HCT116 (cell line): ENCODE data around the gene ASGR2. TPM values are rescaled to one million over a fixed set of nuclear protein-coding genes. Genes with fewer than 3 reads are reported as not detected.

Source experiments
- ATAC-seq: fragments of 200-7000 bp; cut with Tn5 transposase; 2 replicates; pipeline ENCODE4 v1.9.1; 2020; ENCODE audit warnings: mild to moderate bottlenecking, moderate library complexity
- BruUV-seq: library from RNA; stranded (reverse); fragments of 400-500 nt; replicated peaks from 2 replicates; lab custom pipeline; 2021; lab: Mats Ljungman, UMichigan
- CTCF ChIA-PET: fragments of 300-600 bp; sonication (Branson Sonifier 250); formaldehyde crosslinking; loops from one replicate; lab custom pipeline; 2021; ENCODE audit warnings: antibody characterized with exemption; lab: Charles Lee
- POLR2A ChIA-PET: fragments of 300-600, 350-600 bp; sonication (Branson Sonifier 250); formaldehyde crosslinking; loops from one replicate; lab custom pipeline; 2021; ENCODE audit warnings: antibody characterized with exemption; lab: Charles Lee
- RAD21 ChIA-PET, 2 experiments: fragments of 300-600 bp; sonication (Branson Sonifier 250); formaldehyde crosslinking; loops; one replicate each; lab custom pipeline; 2023; ENCODE audit warnings: low total read pairs in 2 of 2; ENCODE audit not compliant: uncharacterized antibody in 2 of 2, unreplicated experiment in 2 of 2, low non-redundant PET in 1 of 2; lab: Charles Lee
- DNase-seq: peaks from one replicate; pipeline ENCODE4 v3.0.0-alpha.2; 2010; ENCODE audit warnings: low read depth, low spot score
- H2AFZ ChIP-seq: fragments of 200-600 bp; shearing (Covaris generic), sonication (generic); 2 replicates; pipeline ENCODE4 v1.6.1; 2017; ENCODE audit warnings: low read depth, mixed run types, mixed read lengths, antibody characterized with exemption, low read length; ENCODE audit not compliant: poor library complexity, severe bottlenecking
- H3K27ac ChIP-seq: 2 replicates; pipeline ENCODE4 v1.5.1; 2012; ENCODE audit warnings: low read depth, low read length
- H3K27me3 ChIP-seq: fragments of 200-600 bp; sonication (generic); 2 replicates; pipeline ENCODE4 v1.6.1; 2016; ENCODE audit warnings: mixed run types, low read length, mixed read lengths; ENCODE audit not compliant: insufficient read depth
- H3K36me3 ChIP-seq, 2 experiments: fragments of 200-500 bp in 1 of 2; fragments of 200-600 bp in 1 of 2; sonication (Bioruptor generic) in 1 of 2; sonication (generic) in 1 of 2; 2 replicates each; pipeline versions ENCODE4 v1.5.1 to v1.6.1; 2014 to 2016; ENCODE audit warnings: low read length in 2 of 2, inconsistent platforms in 1 of 2, mixed read lengths in 1 of 2, mixed run types in 1 of 2; ENCODE audit not compliant: insufficient read depth in 2 of 2, control insufficient read depth in 1 of 2
- H3K4me1 ChIP-seq, 2 experiments: fragments of 200-600 bp in 1 of 2; sonication (generic) in 1 of 2; 2 replicates each; pipeline versions ENCODE4 v1.5.1 to v1.6.1; 2012 to 2017; ENCODE audit warnings: low read length in 2 of 2, inconsistent platforms in 1 of 2, mild to moderate bottlenecking in 1 of 2, mixed read lengths in 1 of 2, mixed run types in 1 of 2, moderate library complexity in 1 of 2; ENCODE audit not compliant: insufficient read depth in 2 of 2, control insufficient read depth in 1 of 2
- H3K4me2 ChIP-seq: fragments of 200-600 bp; sonication (generic); 2 replicates; pipeline ENCODE4 v1.6.1; 2017; ENCODE audit warnings: mixed run types, low read length, mixed read lengths
- H3K4me3 ChIP-seq, 2 experiments: fragments of 200-600 bp in 1 of 2; sonication (generic) in 1 of 2; replicated peaks in 1 of 2; 2 replicates each; pipeline ENCODE4 v1.5.1; 2011 to 2016; ENCODE audit warnings: low read length in 2 of 2, control low read depth in 1 of 2, low read depth in 1 of 2, mild to moderate bottlenecking in 1 of 2, mixed read lengths in 1 of 2, mixed run types in 1 of 2
- H3K79me2 ChIP-seq: fragments of 200-600 bp; sonication (generic); 2 replicates; pipeline ENCODE4 v1.6.1; 2017; ENCODE audit warnings: mild to moderate bottlenecking, mixed run types, low read length, moderate library complexity, mixed read lengths; ENCODE audit not compliant: insufficient read depth
- H3K9ac ChIP-seq: fragments of 200-600 bp; sonication (generic); 2 replicates; pipeline ENCODE4 v1.6.1; 2016; ENCODE audit warnings: low read length, mixed read lengths
- H3K9me2 ChIP-seq: fragments of 200-600 bp; sonication (generic), shearing (Covaris generic); 2 replicates; pipeline ENCODE4 v1.6.1; 2017; ENCODE audit warnings: mixed run types, mild to moderate bottlenecking, moderate library complexity; ENCODE audit not compliant: insufficient read depth
- H3K9me3 ChIP-seq, 2 experiments: fragments of 200-500 bp in 1 of 2; fragments of 200-600 bp in 1 of 2; sonication (Bioruptor generic) in 1 of 2; sonication (generic) in 1 of 2; 2 replicates each; pipeline ENCODE4 v1.6.1; 2014 to 2017; ENCODE audit warnings: low read length in 2 of 2, mixed read lengths in 2 of 2, inconsistent platforms in 1 of 2, low read depth in 1 of 2, mild to moderate bottlenecking in 1 of 2, mixed run types in 1 of 2, moderate library complexity in 1 of 2; ENCODE audit not compliant: control insufficient read depth in 1 of 2, insufficient read depth in 1 of 2
- H4K20me1 ChIP-seq: fragments of 200-600 bp; sonication (generic), shearing (Covaris generic); 2 replicates; pipeline ENCODE4 v1.6.1; 2017; ENCODE audit warnings: mixed run types, mild to moderate bottlenecking, moderate library complexity; ENCODE audit not compliant: insufficient read depth
- ATF3 ChIP-seq: IDR thresholded peaks from 2 replicates; pipeline ENCODE4 v1.6.1; 2012
- CBX3 ChIP-seq: IDR thresholded peaks from 2 replicates; pipeline ENCODE4 v1.6.1; 2012; ENCODE audit warnings: low read depth
- CEBPB ChIP-seq: IDR thresholded peaks from 2 replicates; pipeline ENCODE4 v1.6.1; 2012; ENCODE audit warnings: low read depth
- EGR1 ChIP-seq: IDR thresholded peaks from 2 replicates; pipeline ENCODE4 v1.6.1; 2012; ENCODE audit warnings: low read depth
- EZH2phosphoT487 ChIP-seq: fragments of 200-600 bp; IDR thresholded peaks from 2 replicates; pipeline ENCODE4 v1.6.1; 2018; ENCODE audit warnings: antibody characterized with exemption, borderline replicate concordance
- FOSL1 ChIP-seq: IDR thresholded peaks from 2 replicates; pipeline ENCODE4 v1.6.1; 2012; ENCODE audit warnings: low read depth
- JUND ChIP-seq: IDR thresholded peaks from 2 replicates; pipeline ENCODE4 v1.6.1; 2012
- POLR2AphosphoS5 ChIP-seq: IDR thresholded peaks from 2 replicates; pipeline ENCODE4 v1.6.1; 2011; ENCODE audit warnings: mild to moderate bottlenecking, low read depth, low read length, moderate library complexity
- RAD21 ChIP-seq: IDR thresholded peaks from 2 replicates; pipeline ENCODE4 v1.6.1; 2012; ENCODE audit warnings: low read depth, mild to moderate bottlenecking
- REST ChIP-seq: IDR thresholded peaks from 2 replicates; pipeline ENCODE4 v1.6.1; 2012; ENCODE audit warnings: low read depth
- SIN3A ChIP-seq: IDR thresholded peaks from 2 replicates; pipeline ENCODE4 v1.6.1; 2012; ENCODE audit warnings: low read depth
- SP1 ChIP-seq: IDR thresholded peaks from 2 replicates; pipeline ENCODE4 v1.6.1; 2012; ENCODE audit warnings: low read depth
- SRF ChIP-seq: IDR thresholded peaks from 2 replicates; pipeline ENCODE4 v1.6.1; 2012; ENCODE audit warnings: low read depth
- YY1 ChIP-seq: IDR thresholded peaks from 2 replicates; pipeline ENCODE4 v1.6.1; 2011; ENCODE audit warnings: low read length, low read depth, moderate library complexity, mild to moderate bottlenecking; ENCODE audit not compliant: insufficient replicate concordance; ENCODE audit errors: extremely low read depth
- ZFX ChIP-seq: fragments of 450-650 bp; IDR thresholded peaks from 2 replicates; pipeline ENCODE4 v1.6.1; 2017
- ZNF274 ChIP-seq: fragments of 200-500 bp; sonication (Bioruptor generic); IDR thresholded peaks from 2 replicates; pipeline ENCODE4 v1.6.1; 2014; ENCODE audit warnings: mild to moderate bottlenecking, low read depth, low read length, inconsistent platforms
- intact Hi-C: fragments of 100-400 bp; cut with micrococcal nuclease; formaldehyde crosslinking; loops from 2 replicates; pipeline ENCODE4 v1.10.0; 2022
- total RNA-seq: library from RNA; stranded (reverse); gene quantifications from one replicate; pipeline ENCODE4 v1.2.1, GENCODE V29; 2021; ENCODE audit not compliant: unreplicated experiment
- TF ChIP-seq, protein P1 (sequence below): IDR thresholded peaks from 2 replicates; pipeline ENCODE4 v1.6.1; 2012
- TF ChIP-seq, protein P2 (sequence below), 3 experiments: fragments of 200-600 bp in 1 of 3; sonication (generic) in 1 of 3; IDR thresholded peaks in 2 of 3; conservative IDR thresholded peaks in 1 of 3; 2 replicates each; pipeline ENCODE4 v1.5.1; 2012 to 2017; ENCODE audit warnings: low read depth in 2 of 3, low read length in 2 of 3, antibody characterized with exemption in 1 of 3, borderline replicate concordance in 1 of 3, control low read depth in 1 of 3, mild to moderate bottlenecking in 1 of 3, mixed read lengths in 1 of 3, mixed run types in 1 of 3, moderate library complexity in 1 of 3; ENCODE audit not compliant: insufficient read depth in 1 of 3

Gene ASGR2
- total RNA-seq, 1 experiment from 2014 or later: 0.32 TPM

- TF ChIP-seq CEBPB: no peak
These were observed 50.4 kb downstream of the ASGR2 start (continued) for GRCh38 chr17:7064261-7064660.

DNA sequence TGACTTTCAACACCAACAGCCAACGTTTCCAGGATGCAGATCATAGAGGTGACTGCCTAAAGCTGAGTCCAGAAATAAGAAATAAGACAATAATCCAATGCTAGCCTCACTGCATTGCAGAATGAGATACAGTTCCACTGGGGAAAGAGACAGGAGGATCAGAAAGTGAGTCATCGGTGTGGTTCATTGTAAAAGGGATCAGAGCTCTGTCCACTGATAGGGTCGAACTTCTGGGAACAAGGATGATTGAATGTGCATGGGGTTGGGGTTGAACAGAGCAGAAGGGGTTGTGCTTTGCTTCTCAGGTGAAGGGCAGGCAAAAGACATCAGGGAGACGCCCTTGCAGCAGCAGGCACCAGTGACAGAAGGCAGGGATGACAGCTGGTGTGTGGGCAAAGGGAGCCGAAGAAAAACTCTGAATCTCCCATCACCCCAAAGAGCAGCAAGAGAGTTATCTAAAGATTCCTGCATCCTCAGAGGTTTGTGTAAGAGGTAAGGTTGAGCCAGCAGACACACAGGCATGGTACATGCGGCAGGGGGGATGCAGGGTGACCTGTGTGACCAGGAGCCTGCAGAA is 51.0 kb downstream of the ASGR2 start:
- POLR2A ChIA-PET: no interaction called here
- intact Hi-C loops: no loop called here
- Histone ChIP-seq H3K4me3 (no peak overlapping the region), H3K4me2 (no peak overlapping the region; the same call in 1 of the 2 replicates), H3K27ac (no peak overlapping the region), H3K79me2 (no peaks in the 10 kb centered on the region), H3K9me2 (no peaks in the 10 kb centered on the region), H3K36me3 (no peaks in the 10 kb centered on the region), H3K9ac (no peak overlapping the region), H2AFZ (no peak overlapping the region), H3K4me1 (peaks cover 16 to 32% of the 10 kb centered on the region in 2 experiments), H4K20me1 (no peaks in the 10 kb centered on the region), H3K9me3 (no peaks in the 10 kb centered on the region), H3K27me3 (peaks cover 4% of the 10 kb centered on the region; the same call in 1 of the 2 replicates)
- RAD21 ChIA-PET: no interaction called here
- DNase-seq (no peak), ATAC-seq (no peak)
- TF ChIP-seq RAD21 (no peak), CBX3 (no peak), SP1 (no peak), JUND (no peak), SIN3A (no peak), ZFX (no peak), EZH2phosphoT487 (no peak), EGR1 (no peak), FOSL1 (no peak), ZNF274 (no peak), SRF (no peak), ATF3 (no peak), CEBPB (no peak), REST (no peak), YY1 (no peak), POLR2AphosphoS5 (no peak)
- TF ChIP-seq, protein P1, sequence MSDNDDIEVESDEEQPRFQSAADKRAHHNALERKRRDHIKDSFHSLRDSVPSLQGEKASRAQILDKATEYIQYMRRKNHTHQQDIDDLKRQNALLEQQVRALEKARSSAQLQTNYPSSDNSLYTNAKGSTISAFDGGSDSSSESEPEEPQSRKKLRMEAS: no peak
- TF ChIP-seq, protein P2, sequence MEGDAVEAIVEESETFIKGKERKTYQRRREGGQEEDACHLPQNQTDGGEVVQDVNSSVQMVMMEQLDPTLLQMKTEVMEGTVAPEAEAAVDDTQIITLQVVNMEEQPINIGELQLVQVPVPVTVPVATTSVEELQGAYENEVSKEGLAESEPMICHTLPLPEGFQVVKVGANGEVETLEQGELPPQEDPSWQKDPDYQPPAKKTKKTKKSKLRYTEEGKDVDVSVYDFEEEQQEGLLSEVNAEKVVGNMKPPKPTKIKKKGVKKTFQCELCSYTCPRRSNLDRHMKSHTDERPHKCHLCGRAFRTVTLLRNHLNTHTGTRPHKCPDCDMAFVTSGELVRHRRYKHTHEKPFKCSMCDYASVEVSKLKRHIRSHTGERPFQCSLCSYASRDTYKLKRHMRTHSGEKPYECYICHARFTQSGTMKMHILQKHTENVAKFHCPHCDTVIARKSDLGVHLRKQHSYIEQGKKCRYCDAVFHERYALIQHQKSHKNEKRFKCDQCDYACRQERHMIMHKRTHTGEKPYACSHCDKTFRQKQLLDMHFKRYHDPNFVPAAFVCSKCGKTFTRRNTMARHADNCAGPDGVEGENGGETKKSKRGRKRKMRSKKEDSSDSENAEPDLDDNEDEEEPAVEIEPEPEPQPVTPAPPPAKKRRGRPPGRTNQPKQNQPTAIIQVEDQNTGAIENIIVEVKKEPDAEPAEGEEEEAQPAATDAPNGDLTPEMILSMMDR (IDR thresholded peaks at IDR 0.05 in 2 of 3, conservative IDR thresholded peaks at IDR 0.05 in 1 of 3; ENCODE audit: borderline replicate concordance in 1 of 3, insufficient read depth in 1 of 3, low read depth in 2 of 3, low read length in 2 of 3): no peak
- CTCF ChIA-PET: no interaction called here
- BruUV-seq: no TSS peak
